GM19395 (cell line): ENCODE data around the gene WNT16.
A peak's percentile ranks its signal among the peaks of the same experiment; 100 is the strongest.

Source experiments
- ATAC-seq: cut with Tn5 transposase; IDR thresholded peaks from one replicate; pipeline ENCODE4 v1.9.1; 2021; ENCODE audit warnings: mild to moderate bottlenecking, moderate library complexity; ENCODE audit not compliant: unreplicated experiment

WNT16 gene

DNA sequence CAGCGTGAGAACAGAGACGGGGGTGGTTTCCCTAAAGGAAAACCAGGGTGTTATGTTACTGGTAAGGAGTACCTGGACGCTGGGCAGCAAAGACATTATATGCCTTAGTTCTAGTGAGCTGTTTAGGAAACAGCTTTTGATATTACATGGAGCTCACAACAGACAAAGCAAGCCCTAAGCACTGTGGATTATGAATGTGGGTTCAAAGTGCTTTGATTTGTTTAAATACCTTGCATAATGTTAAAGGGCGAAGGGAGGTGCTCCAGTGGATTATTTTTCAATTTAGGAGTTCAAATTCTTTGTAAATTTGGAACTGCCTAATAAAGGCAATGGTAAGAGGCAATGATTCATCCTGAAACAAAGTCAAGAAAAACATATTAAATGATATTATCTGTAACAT is 13.8 kb downstream of the WNT16 start:
- no peak for ATAC-seq

DNA sequence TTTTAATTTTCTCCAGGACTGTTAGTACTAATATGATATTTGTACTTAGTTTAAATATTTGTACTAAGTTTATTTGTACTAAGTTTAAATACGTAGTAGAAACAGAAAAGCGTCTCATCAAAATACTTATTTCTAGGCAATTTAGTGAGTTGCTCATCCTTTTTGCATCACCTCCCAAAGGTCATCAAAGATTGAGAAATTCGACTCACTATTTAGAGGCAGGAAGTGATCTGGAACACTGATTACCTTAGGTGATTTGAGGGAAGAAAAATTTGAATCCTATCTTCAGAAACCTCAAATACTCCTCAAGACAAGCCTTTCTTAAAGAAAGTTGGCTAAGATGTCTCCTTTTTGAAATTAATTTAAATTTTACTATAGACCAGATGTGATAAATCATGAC is 14.5 kb downstream of the WNT16 start:
- no peak for ATAC-seq

DNA sequence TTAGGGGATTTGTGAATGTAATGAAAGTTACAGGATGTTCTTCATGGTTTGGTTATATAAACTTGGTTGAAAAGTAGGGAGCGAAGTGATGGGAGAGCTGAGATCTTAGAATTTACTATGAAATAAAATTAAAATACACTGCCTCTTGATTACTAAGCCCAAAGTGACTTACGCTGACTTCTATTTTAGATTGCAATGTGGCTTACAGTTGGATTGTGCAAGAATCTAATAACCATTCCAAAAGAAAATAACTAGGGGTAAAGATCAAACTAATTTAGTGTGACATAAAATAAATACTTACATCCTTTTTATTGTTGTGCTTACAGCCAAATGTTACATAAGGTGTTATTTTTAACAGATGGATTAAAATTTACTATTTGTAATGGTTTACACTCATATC is 15.3 kb downstream of the WNT16 start:
- ATAC-seq, result no peak

DNA sequence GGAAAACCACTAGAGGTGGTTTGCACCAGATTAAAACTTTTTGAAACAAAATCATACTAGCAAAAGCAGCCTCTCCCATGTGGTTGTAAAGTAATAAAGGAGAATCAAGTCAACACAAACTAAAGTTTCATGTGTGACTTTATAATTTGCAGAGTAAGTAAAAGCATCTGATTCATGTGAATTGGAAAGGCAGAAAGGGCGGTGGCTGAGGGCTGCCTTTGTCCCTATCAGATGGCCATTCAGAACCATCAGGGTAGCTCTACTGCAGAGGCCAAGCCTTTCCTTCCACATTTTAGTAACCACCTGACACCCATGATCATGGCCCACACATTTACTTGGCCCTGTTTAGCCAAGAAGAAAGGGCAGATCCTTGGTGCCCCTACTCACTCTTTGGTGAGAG is 15.7 kb downstream of the WNT16 start:
- ATAC-seq, result no peak

DNA sequence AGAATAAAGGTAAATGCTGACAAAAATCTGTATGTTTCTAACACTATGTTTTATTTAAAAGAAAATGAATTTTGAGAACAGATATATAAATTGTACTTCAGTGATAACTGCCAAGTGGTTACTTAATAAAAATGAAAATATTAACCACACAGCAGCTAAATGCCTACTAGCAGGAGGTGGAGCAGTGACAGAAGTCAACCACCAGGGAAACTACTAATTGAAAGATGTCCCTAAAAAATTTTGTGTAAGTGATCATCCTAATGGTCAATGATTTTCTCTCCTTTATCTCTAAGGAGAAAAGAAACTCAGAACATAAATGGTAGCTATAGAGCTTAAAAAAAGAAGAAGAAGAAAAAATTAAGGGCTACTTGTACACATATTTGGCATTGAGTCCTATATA is 22.9 kb downstream of the WNT16 start:
- no peak for ATAC-seq

DNA sequence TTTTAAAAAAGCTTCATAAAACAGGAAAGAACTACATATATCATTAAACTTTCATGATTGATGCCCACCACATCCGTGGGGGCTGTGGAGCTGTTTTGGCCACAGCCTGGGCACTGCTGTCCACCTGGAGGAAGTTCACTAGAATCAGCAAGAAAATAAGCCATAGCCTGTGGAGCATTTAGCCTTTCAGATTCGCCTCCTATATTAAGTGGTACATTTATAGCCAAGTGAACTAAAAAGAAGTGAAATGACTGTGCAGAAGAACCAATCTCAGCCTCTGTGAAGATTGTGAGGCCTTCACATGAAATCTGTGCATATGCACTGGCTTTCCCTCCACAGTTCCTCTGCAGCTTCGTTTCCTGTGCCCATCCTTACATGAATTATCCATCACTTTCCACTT is 23.5 kb downstream of the WNT16 start:
- ATAC-seq, result no peak

DNA sequence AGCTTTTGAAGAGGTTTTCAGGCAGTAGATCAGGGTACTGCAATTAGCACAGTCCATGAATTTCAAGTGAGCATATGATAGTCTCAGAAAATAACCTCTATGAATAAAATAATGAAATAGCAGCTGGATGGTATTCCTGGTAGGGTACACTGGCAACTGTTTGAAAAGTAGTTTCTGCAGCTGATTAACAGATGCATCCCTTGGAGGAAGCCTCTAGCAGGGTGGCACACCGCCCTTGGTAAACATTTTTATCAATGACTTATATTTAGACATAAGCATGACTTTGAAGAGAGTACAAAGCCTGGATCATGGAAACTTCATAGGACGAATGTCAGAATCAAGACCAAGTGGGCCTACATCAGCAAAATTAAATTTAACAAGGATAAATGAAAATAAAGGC is 26.8 kb downstream of the WNT16 start:
- no peak for ATAC-seq

DNA sequence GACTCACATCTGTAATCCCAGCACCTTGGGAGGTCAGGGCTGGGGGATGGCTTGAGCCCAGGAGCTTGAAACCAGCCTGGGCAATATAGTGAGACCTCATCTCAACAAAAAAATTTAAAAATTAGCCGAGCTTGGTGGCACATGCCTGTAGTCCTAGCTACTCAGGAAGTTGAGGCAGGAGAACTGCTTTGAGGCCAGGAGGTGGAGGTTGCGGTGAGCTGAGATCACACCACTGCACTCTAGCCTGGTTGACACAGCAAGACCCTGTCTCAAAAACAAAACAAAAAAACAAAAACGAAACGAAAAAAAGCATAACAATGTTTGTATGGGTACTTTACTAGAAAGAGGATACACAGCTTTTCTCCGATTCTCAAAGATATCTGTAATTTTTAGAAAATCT is 31.8 kb downstream of the WNT16 start:
- ATAC-seq, result no peak

DNA sequence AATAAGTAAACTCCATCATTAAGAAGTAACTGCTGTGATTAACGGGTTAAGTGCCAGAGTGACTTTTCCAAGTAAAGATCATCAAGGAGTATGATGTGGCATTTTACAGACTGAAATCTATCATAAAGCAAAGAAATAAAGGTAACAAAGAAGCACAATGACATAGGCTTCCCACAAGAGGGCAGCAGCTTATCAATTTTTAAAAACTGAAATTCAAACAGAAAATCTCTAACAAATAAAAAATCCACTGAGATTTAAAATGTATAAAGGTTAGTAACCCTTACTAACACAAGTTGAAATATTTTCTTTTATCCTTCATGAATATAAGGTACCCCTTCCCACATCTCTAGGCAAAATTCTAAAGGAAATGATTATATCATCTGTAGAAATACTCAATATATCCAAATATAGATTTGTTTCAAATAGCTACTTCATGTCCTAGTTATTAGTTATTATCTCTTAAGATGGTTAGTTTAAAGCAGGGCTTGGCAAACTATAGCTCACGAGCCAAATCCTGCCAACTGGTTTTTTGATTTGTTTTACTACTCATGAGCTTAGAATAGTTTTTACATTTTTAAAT is 38.1 kb downstream of the WNT16 start:
- no peak for ATAC-seq

DNA sequence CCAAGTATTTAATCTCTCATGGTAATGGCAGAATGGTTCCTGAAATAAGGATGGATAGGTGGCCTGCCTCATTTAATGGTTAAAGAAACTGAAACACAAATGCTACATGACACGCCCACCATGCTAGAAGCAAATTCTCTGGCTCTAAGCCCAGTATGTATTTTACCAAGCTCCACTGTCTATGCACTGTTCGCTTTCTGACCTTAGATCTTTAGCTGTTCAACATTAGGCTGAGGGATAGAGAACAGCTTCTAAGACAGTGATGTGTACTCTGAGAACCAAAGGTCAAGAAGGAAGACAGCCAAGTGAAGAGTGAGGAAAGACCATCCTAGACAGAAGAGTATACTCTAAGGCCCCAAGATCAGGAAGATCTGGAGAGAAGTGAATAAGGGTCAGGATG is 40.7 kb downstream of the WNT16 start:
- peak; percentile 48 for ATAC-seq

DNA sequence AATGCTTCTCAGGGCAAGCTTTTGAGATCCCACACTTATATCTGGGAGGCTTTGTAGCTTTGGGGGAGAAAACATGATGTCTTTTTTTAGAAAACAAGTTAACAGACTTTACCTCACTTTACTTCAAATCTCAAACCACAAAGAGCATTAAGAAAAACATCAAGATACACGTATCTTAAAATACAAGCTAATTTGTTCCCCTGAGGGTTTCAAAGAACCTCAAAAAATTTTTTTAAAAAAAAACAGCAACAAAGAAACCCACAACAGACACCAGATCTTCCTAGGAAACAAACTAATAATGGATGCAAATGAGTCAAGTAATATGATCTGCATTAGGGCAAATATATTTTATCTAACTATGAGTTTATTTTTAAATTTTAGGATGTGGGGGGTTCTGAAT is 42.6 kb downstream of the WNT16 start:
- ATAC-seq, result no peak

DNA sequence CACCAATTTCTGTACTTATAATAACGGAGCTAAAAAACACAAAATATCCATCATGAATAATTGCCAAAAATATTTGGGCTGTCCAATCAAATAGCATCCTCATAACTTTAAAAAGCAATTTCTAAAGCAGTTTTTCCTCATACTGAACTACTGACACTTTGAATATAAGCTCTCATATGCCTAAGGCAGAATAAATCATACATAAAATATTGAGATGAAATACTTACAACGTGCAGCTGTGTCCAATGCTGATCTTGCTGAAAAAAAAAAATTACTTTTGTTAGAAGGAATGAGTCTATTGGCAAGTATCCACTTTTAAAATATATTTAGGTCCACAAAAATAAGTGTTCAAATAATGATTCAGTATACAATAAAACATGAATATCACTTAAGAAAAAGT is 43.1 kb downstream of the WNT16 start:
- ATAC-seq, result no peak

DNA sequence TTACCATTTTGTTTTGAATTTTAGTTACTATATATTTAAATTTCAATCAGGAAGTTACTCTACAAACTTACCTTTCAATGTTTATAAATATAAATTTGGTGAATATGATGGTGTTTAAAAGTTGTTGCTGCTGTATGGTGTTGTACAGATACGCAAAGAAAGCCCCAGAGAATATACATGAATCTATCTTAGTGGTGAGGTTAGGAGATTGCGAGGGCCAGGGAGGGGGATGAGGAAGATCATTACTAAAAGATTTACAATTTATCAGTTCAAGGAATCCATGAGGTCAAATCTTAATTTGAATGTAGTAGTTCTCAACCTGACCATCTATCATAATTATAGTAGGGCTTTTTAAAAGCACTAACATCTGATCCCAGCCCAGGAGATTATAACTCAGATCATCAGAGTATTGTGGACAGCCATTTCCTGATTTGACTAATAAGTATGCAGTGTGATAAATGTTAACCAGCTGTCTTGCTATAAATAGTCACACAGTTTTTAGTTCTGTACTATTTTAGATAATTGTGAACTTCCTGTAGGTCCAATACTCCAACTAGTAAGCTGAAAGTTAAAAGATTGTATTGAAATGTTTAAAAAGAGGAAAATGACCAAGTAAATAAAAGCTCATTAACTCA is 43.7 kb downstream of the WNT16 start:
- peak; percentile 92 for ATAC-seq

DNA sequence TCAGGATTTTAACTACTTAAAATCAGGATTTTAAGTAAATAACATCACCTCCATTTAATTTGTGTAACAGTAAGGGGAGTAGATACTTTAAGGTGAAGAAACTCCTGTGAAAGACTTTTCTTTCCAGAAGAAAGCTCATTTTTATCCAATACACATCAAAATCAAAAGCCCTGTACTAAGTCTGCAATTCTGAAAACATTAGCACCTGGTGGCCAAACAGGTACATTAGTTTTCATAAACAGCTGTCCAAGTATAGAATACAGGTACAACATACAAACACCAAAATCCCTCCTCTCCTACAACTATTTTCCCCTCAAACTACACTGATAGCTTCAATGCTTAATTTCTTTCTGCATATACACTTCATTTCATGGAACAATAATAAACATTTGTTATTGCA is 44.4 kb downstream of the WNT16 start:
- ATAC-seq, result no peak

DNA sequence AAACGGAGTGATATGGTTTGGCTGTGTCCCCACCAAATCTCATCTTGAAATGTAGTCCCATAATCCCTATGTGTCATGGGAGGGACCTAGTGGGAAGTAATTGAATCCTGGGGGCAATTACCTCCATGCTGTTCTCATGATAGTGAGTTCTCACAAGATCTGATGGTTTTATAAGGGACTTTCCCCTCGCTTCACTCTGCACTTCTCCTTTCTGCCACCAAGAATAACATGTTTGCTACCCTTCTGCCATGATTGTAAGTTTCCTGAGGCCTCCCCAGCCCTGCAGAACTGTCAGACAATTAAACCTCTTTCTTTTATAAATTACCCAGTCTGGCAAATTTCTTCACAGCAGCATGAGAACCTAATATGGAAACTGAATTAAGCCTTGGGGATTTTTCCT is 48.2 kb downstream of the WNT16 start:
- no peak for ATAC-seq

DNA sequence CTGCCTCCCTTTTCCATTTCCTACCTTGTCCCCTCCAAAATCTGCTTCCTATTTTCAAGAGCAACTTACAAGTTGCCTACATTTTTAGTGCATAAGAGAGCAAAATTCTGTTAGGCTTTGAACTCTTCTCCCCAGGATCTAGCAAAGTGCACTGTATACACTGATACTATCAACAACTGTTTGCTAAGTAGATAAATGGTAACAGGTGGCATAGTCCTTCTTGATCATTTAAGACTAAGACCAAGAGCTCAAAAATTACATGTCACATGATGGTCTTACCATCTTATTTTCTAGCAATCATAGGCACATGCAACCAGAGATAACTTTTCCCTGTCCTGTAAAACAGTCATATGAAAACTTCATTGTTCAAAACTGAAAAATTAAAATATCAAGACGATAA is 51.1 kb downstream of the WNT16 start:
- no peak for ATAC-seq

DNA sequence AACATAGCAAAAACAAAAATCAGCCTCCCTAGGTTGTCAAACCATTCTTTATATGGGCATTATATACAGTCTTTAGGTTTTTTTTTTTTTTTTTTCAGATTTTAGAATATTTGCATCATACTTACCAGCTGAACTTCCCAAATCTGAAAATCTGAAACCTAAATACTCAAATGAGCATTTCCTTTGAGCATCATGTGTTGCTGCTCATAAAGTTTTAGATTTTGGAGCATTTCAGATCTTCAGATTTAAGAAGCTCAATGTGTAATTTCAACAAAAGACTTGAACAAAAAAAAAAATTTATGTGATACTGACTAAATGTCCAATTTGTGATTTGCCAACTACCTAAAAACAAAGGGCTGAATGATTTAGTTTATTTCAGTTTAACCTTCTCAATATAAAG is 53.7 kb downstream of the WNT16 start:
- no peak for ATAC-seq

DNA sequence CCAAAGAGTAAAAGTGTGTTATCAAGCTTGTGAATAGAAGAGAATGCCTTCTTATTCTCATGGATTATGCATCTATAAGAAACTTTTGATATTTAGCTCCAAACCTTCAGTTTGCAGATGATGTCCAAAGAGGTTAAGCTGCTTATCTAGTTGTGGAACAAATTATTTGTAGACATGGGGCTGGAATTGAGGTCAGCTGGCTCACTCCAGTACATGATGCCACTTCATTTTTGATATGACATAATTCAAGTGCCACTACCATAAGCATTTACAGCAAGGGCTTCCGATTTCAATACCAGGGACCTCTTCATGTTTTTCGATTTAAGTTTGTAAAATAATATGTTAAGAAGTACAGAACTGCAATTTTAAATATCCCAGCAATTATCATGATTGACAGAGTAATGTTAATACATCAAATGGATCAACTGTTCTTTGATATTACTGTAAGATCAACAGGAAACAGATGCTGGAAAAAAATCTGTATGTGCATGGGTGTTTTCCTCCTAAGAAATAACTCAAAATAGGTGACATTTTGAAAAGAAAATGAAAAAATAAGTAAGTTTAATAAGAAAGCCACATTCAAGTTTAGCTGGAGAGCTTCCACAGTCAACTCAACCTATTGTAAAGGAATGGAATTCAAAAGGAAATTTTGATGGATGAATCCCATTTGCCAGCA is 54.6 kb downstream of the WNT16 start:
- ATAC-seq, result no peak

DNA sequence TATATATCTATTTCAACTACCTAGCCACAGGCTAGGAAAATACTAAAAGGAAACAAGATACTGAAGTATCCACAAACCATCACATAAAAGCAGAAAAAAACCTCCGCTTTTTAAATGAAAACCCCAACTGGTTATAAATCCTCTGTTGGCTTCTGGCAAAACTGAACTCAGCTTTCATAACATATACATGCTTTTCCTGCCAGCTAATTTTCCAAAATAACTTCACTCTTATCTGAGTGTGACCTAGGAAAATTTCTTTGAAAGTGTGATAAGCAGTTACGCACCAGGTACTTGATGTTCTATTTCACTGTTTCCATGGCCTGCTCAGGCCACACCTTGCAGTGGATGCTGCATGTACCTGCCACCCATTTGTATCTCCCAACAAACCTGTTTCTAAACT is 55.5 kb downstream of the WNT16 start:
- ATAC-seq, result no peak

DNA sequence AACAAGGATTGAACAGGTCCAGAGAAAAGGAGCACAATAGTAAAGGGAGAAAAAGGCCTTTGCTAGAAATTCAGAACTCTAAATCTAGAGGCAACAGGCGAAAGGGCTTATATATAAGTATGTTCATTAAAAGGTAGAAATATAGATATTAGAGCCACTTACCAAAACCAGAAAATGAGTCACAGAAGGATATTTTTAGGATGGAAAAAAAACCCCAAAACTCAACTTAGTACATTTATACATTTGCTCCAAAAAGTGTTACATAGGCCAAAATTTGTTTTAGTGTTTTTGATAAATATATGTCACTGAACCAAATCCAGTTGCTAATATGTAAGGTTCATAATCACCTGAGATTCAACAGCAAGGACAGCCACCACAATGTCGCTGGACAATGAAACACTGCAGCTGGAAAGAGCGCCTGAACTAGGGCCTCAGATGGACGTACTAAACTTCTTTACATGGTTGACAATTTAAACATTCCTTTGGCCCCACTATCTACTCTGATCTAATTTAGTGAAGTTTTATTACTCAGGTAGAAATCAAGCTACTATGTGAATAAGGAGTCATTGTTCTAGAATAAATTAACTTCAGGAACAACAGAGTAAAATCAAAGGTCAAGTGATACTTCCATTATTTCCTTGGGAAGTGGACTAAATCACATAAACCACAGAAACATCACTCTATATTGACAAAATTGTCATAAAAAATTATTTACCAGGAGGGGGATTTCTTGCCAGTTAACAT is 56.4 kb downstream of the WNT16 start:
- ATAC-seq, result no peak

DNA sequence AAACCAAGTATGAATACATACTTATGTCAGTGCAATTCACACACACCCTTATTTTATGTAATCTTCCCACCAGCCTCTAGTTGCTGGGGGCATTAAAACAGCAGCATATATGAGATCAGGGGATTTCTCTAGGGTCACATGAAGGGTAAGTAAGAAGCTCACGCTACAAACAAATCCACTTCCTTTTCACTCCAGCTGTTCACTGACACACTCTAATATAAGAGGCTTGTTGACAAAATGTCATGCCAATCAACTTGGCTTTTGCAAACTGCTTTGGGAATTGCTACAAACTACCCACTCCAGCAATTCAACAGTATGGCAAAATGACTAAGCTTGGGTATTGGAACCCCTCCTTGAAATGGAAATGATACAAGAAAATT is 57.0 kb downstream of the WNT16 start:
- peak; percentile 96 for ATAC-seq

DNA sequence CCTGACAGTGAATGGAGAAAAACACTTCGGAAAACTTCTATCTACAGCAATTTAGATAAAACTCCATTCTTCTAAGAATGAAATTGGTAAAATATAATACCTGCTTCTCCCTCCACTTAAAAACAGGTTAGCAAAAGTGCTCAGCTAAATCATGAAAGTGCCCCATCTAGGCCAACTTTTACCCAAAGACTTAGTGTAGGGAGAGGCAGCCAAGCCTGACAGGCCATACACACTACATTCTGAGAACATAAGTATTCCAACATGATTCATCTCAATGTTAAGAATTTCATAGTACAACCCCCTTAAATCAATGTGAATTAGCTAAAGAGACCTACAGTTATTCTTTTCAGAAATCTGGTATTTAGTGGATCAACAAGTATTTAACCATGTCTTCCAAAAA is 60.1 kb downstream of the WNT16 start:
- ATAC-seq, result no peak
